SKM-1 treated with dmso at 0.1 percent for 144 hours (cell line): Measurements from ENCODE around the gene CDKL4.
"Not testable (repeated sequence)": the region's sequence is repeated elsewhere in the genome, so short reads cannot be mapped to it uniquely, and the experiment has no call there.

Experiments used
- DNase-seq: peaks from one replicate; lab custom pipeline; 2025; ENCODE audit not compliant: unreplicated experiment; lab: John Stamatoyannopoulos, UW

CDKL4 gene

GRCh38 chr2:39243469-39244123 is at the start of gene CDKL4:
Gene CDKL4, minus strand, starts transcription at chr2:39243970.
- DNase-seq = no peak

GRCh38 chr2:39290433-39290832 is 46.7 kb upstream of the CDKL4 start:
- no peak for DNase-seq

- no peak for DNase-seq
These were observed 45.8 kb upstream of the CDKL4 start for GRCh38 chr2:39289609-39290008.

GRCh38 chr2:39283561-39283960 is 39.8 kb upstream of the CDKL4 start:
- DNase-seq = no peak

- DNase-seq = no peak
These were observed 37.6 kb upstream of the CDKL4 start for GRCh38 chr2:39281391-39281790.

- no peak for DNase-seq
These were observed 31.2 kb upstream of the CDKL4 start for GRCh38 chr2:39275016-39275415.

GRCh38 chr2:39269941-39270340 is 26.2 kb upstream of the CDKL4 start:
- DNase-seq = no peak

GRCh38 chr2:39266916-39267434 is 23.2 kb upstream of the CDKL4 start:
- no peak for DNase-seq

GRCh38 chr2:39266139-39266805 is 22.5 kb upstream of the CDKL4 start:
- DNase-seq = peak; percentile 15

GRCh38 chr2:39265315-39265714 is 21.5 kb upstream of the CDKL4 start:
- no peak for DNase-seq

GRCh38 chr2:39264733-39265132 is 21.0 kb upstream of the CDKL4 start:
- DNase-seq = peak; percentile 1

GRCh38 chr2:39260087-39260486 is 16.3 kb upstream of the CDKL4 start:
- no peak for DNase-seq

- no peak for DNase-seq
These were observed 12.3 kb upstream of the CDKL4 start for GRCh38 chr2:39256040-39256439.

GRCh38 chr2:39252888-39253518 is 9.2 kb upstream of the CDKL4 start:
- no peak for DNase-seq

- DNase-seq = no peak
These were observed 3.8 kb upstream of the CDKL4 start for GRCh38 chr2:39247512-39248043.

GRCh38 chr2:39246382-39246980 is 2.7 kb upstream of the CDKL4 start:
- no peak for DNase-seq

GRCh38 chr2:39244963-39245625 is 1.3 kb upstream of the CDKL4 start:
- DNase-seq = peak; percentile 40

GRCh38 chr2:39244241-39244862 is 582 bp upstream of the CDKL4 start:
- DNase-seq = not testable (repeated sequence)

GRCh38 chr2:39241588-39241987 is 2.2 kb downstream of the CDKL4 start:
- no peak for DNase-seq

- no peak for DNase-seq
These were observed 3.0 kb downstream of the CDKL4 start for GRCh38 chr2:39240758-39241157.
